BJ (cell line): Measurements from ENCODE around the gene ALDH1L1. TPM values are rescaled to one million over a fixed set of nuclear protein-coding genes. Genes with fewer than 3 reads are reported as not detected.

Source experiments
- CTCF ChIA-PET: fragments of 350-600 bp; formaldehyde crosslinking; extraction: SDS; loops from one replicate; lab custom pipeline; 2021; ENCODE audit warnings: antibody characterized with exemption, inconsistent platforms; lab: Yijun Ruan, JAX
- POLR2A ChIA-PET: fragments of 300-600 bp; sonication (Branson Sonifier 250); formaldehyde crosslinking; extraction: SDS; loops from one replicate; lab custom pipeline; 2021; ENCODE audit warnings: antibody characterized with exemption; lab: Charles Lee
- DNase-seq: peaks from one replicate; pipeline ENCODE4 v3.0.0-alpha.2; 2011; ENCODE audit warnings: low read depth
- H3K27me3 ChIP-seq: 2 replicates; pipeline ENCODE4 v1.6.0; 2011; ENCODE audit warnings: low read length; ENCODE audit not compliant: control insufficient read depth, insufficient read depth
- H3K36me3 ChIP-seq: 2 replicates; pipeline ENCODE4 v1.5.1; 2011; ENCODE audit warnings: low read length; ENCODE audit not compliant: control insufficient read depth, insufficient read depth
- H3K4me3 ChIP-seq: 2 replicates; pipeline ENCODE4 v1.5.1; 2011; ENCODE audit warnings: low read depth, mild to moderate bottlenecking, control low read depth, low read length
- CTCF ChIP-seq: IDR thresholded peaks from 2 replicates; pipeline ENCODE4 v1.5.1; 2011; ENCODE audit warnings: low read depth, mild to moderate bottlenecking, control low read depth, inconsistent platforms, low read length, moderate library complexity; ENCODE audit not compliant: insufficient read depth
- polyA plus RNA-seq: library from polyadenylated mRNA; depleted of rRNA; stranded (reverse); fragments of >200 nt; gene quantifications from 2 replicates; pipeline ENCODE4 v1.2.3, GENCODE V29; 2011; rRNA removed
- small RNA-seq: library from RNA; depleted of rRNA; stranded (forward); fragments of <200 nt; gene quantifications from one replicate; pipeline ENCODE3, GENCODE V24; 2012; ENCODE audit warnings: low replicate concordance, low read depth; ENCODE audit not compliant: insufficient read length

Gene ALDH1L1
- polyA plus RNA-seq, 1 experiment = 0.37 TPM

- no peaks in the 10 kb centered on the region; the same call in 1 of the 2 replicates for H3K36me3 ChIP-seq
- no peak overlapping the region for H3K4me3 ChIP-seq
- no peaks in the 10 kb centered on the region for H3K27me3 ChIP-seq
- DNase-seq = no peak
- ChIA-PET POLR2A (no interaction called here), CTCF (no interaction called here)
- TF ChIP-seq CTCF = no peak
Observed at GRCh38 chr3:126053949-126054569, 126.3 kb downstream of the ALDH1L1 start.

Small RNA genes lying within 50 kb of the gene (small RNA-seq; reads per million reads assigned to genes)
- gene RNU1-30P = not detected

Other genes with a start within 250 kb of the ALDH1L1 start
- gene ROPN1B, start 211.4 kb downstream of the ALDH1L1 start, polyA plus RNA-seq = not detected in 2 replicates
- gene SLC41A3, start 96.5 kb downstream of the ALDH1L1 start, polyA plus RNA-seq = 46.5 and 70.8 TPM in 2 replicates
- gene KLF15, start 176.8 kb upstream of the ALDH1L1 start, polyA plus RNA-seq = 0.29 and 0.44 TPM in 2 replicates
- gene CFAP100, start 214.3 kb upstream of the ALDH1L1 start, polyA plus RNA-seq = not detected in 2 replicates